H1 (cell line): ENCODE data around the gene FGF12. TPM values are rescaled to one million over a fixed set of nuclear protein-coding genes. Genes with fewer than 3 reads are reported as not detected.

ENCODE experiments used
- CTCF ChIA-PET: fragments of 300-600 bp; sonication (Branson Sonifier 250); formaldehyde crosslinking; loops from one replicate; lab custom pipeline; 2021; ENCODE audit not compliant: partially characterized antibody; lab: Charles Lee
- POLR2A ChIA-PET: fragments of 300-600 bp; sonication (Branson Sonifier 250); formaldehyde crosslinking; loops from one replicate; lab custom pipeline; 2021; ENCODE audit warnings: inconsistent platforms; ENCODE audit not compliant: partially characterized antibody; lab: Charles Lee
- DNase-seq, 2 experiments: peaks; one replicate each; pipeline versions ENCODE4 v3.0.0 to v3.0.0-alpha.2; 2010 to 2022; ENCODE audit warnings: low spot score in 2 of 2, low read depth in 1 of 2, mixed read lengths in 1 of 2
- FAIRE-seq: peaks from 2 replicates; lab custom pipeline; 2011; peaks lifted over from hg19 to GRCh38; lab: Jason Lieb, UNC
- H2AFZ ChIP-seq: 2 replicates; pipeline ENCODE4 v1.8.1; 2012; ENCODE audit warnings: low read length, inconsistent platforms
- H2AK5ac ChIP-seq: 2 replicates; pipeline ENCODE4 v1.6.1; 2013; ENCODE audit warnings: low read depth, low read length
- H2BK120ac ChIP-seq: replicated peaks from 2 replicates; pipeline ENCODE3; 2013; ENCODE audit warnings: low read depth, low read length, inconsistent platforms
- H2BK12ac ChIP-seq: 2 replicates; pipeline ENCODE4 v1.6.1; 2013; ENCODE audit warnings: low read depth, low read length
- H2BK15ac ChIP-seq: 2 replicates; pipeline ENCODE4 v1.6.1; 2013; ENCODE audit warnings: low read length
- H2BK20ac ChIP-seq: 2 replicates; pipeline ENCODE4 v1.6.1; 2013; ENCODE audit warnings: low read length
- H2BK5ac ChIP-seq: 2 replicates; pipeline ENCODE4 v1.6.1; 2013; ENCODE audit warnings: low read depth, low read length
- H3K14ac ChIP-seq: 2 replicates; pipeline ENCODE4 v1.6.1; 2013; ENCODE audit warnings: inconsistent platforms; ENCODE audit not compliant: insufficient read length
- H3K18ac ChIP-seq: 2 replicates; pipeline ENCODE4 v1.6.1; 2013; ENCODE audit warnings: low read length; ENCODE audit errors: extremely low read depth
- H3K23ac ChIP-seq: 2 replicates; pipeline ENCODE4 v1.6.1; 2013; ENCODE audit warnings: inconsistent platforms; ENCODE audit not compliant: insufficient read length
- H3K23me2 ChIP-seq: 2 replicates; pipeline ENCODE4 v1.6.1; 2013; ENCODE audit warnings: low read depth, low read length
- H3K27ac ChIP-seq: 2 replicates; pipeline ENCODE4 v1.6.1; 2011; ENCODE audit warnings: low read depth, low read length, inconsistent platforms
- H3K27me3 ChIP-seq, 4 experiments: replicated peaks in 1 of 4; 1 replicate in 1 of 4; 2 replicates in 3 of 4; pipeline versions ENCODE4 v1.6.1 to v1.8.1; 2011 to 2013; ENCODE audit warnings: low read length in 3 of 4, mild to moderate bottlenecking in 3 of 4, inconsistent platforms in 2 of 4, mixed read lengths in 2 of 4, moderate library complexity in 1 of 4; ENCODE audit not compliant: control insufficient read depth in 3 of 4, insufficient read depth in 3 of 4; ENCODE audit errors: extremely low read depth in 1 of 4
- H3K36me3 ChIP-seq, 4 experiments: 2 replicates each; pipeline versions ENCODE4 v1.6.1 to v1.8.1; 2011 to 2013; ENCODE audit warnings: mild to moderate bottlenecking in 4 of 4, low read length in 3 of 4, moderate library complexity in 2 of 4, control low read depth in 1 of 4, inconsistent platforms in 1 of 4; ENCODE audit not compliant: insufficient read depth in 4 of 4, control insufficient read depth in 2 of 4
- H3K4ac ChIP-seq: replicated peaks from 2 replicates; pipeline ENCODE3; 2013; ENCODE audit warnings: low read length, low read depth, mixed read lengths, inconsistent platforms; ENCODE audit not compliant: insufficient read length
- H3K4me1 ChIP-seq, 4 experiments: replicated peaks in 1 of 4; 1 replicate in 1 of 4; 2 replicates in 3 of 4; pipeline versions ENCODE4 v1.6.1 to v1.8.1; 2011 to 2013; ENCODE audit warnings: low read length in 3 of 4, inconsistent platforms in 2 of 4, mixed read lengths in 1 of 4; ENCODE audit not compliant: insufficient read depth in 4 of 4, control insufficient read depth in 3 of 4
- H3K4me2 ChIP-seq, 2 experiments: 2 replicates each; pipeline versions ENCODE4 v1.6.1 to v1.8.1; 2011 to 2013; ENCODE audit warnings: low read depth in 2 of 2, low read length in 2 of 2, control low read depth in 1 of 2, inconsistent platforms in 1 of 2, mild to moderate bottlenecking in 1 of 2; ENCODE audit not compliant: insufficient read depth in 1 of 2
- H3K4me3 ChIP-seq, 4 experiments: fragments of 200-600, 300-600 bp in 1 of 4; sonication (generic), shearing (Covaris generic), sonication (Bioruptor Twin) in 1 of 4; 2 replicates each; pipeline versions ENCODE4 v1.5.1 to v1.8.1; 2011 to 2016; ENCODE audit warnings: low read length in 4 of 4, low read depth in 3 of 4, control low read depth in 2 of 4, inconsistent platforms in 2 of 4, mild to moderate bottlenecking in 2 of 4, mixed read lengths in 1 of 4, moderate library complexity in 1 of 4; ENCODE audit not compliant: insufficient read depth in 2 of 4; ENCODE audit errors: extremely low read depth in 1 of 4
- H3K56ac ChIP-seq: replicated peaks from 2 replicates; pipeline ENCODE3; 2013; ENCODE audit warnings: low read depth, mild to moderate bottlenecking, mixed read lengths, low read length, inconsistent platforms; ENCODE audit not compliant: insufficient read length
- H3K79me1 ChIP-seq: 2 replicates; pipeline ENCODE4 v1.6.1; 2013; ENCODE audit warnings: low read depth, low read length, control low read depth
- H3K79me2 ChIP-seq, 2 experiments: 2 replicates each; pipeline versions ENCODE4 v1.6.1 to v1.8.1; 2012 to 2013; ENCODE audit warnings: low read length in 2 of 2, mild to moderate bottlenecking in 2 of 2, inconsistent platforms in 1 of 2; ENCODE audit not compliant: insufficient read depth in 2 of 2, control insufficient read depth in 1 of 2
- H3K9ac ChIP-seq, 4 experiments: replicated peaks in 1 of 4; 1 replicate in 1 of 4; 2 replicates in 3 of 4; pipeline versions ENCODE4 v1.6.1 to v1.8.1; 2011 to 2013; ENCODE audit warnings: low read depth in 3 of 4, low read length in 3 of 4, control low read depth in 2 of 4, mild to moderate bottlenecking in 2 of 4, moderate library complexity in 2 of 4, inconsistent platforms in 1 of 4; ENCODE audit errors: extremely low read depth in 1 of 4
- H3K9me3 ChIP-seq, 2 experiments: 2 replicates each; pipeline versions ENCODE4 v1.6.1 to v1.8.1; 2012 to 2013; ENCODE audit warnings: mild to moderate bottlenecking in 2 of 2, moderate library complexity in 2 of 2, control low read depth in 1 of 2, inconsistent platforms in 1 of 2, low read depth in 1 of 2, low read length in 1 of 2, mixed read lengths in 1 of 2; ENCODE audit not compliant: insufficient read depth in 2 of 2
- H4K20me1 ChIP-seq, 2 experiments: replicated peaks in 1 of 2; 2 replicates each; pipeline versions ENCODE3 to v1.8.1; 2011 to 2013; ENCODE audit warnings: inconsistent platforms in 2 of 2, low read length in 2 of 2, mild to moderate bottlenecking in 1 of 2; ENCODE audit not compliant: insufficient read depth in 2 of 2, control insufficient read depth in 1 of 2
- H4K5ac ChIP-seq: 2 replicates; pipeline ENCODE4 v1.6.1; 2013; ENCODE audit warnings: low read length, low read depth, mixed read lengths, inconsistent platforms; ENCODE audit not compliant: insufficient read length
- H4K8ac ChIP-seq: 2 replicates; pipeline ENCODE4 v1.8.0; 2013; ENCODE audit warnings: mild to moderate bottlenecking, moderate library complexity, low read length, inconsistent platforms; ENCODE audit not compliant: insufficient read depth; ENCODE audit errors: extremely low read depth
- H4K91ac ChIP-seq: replicated peaks from 2 replicates; pipeline ENCODE3; 2013; ENCODE audit warnings: low read length, mixed read lengths, inconsistent platforms; ENCODE audit not compliant: insufficient read length
- BRCA1 ChIP-seq: IDR thresholded peaks from 2 replicates; pipeline ENCODE4 v1.6.1; 2012; ENCODE audit warnings: low read depth, low read length, improper control_type of control experiment
- CTBP2 ChIP-seq: IDR thresholded peaks from 2 replicates; pipeline ENCODE4 v1.7.0; 2011; ENCODE audit warnings: borderline replicate concordance, mild to moderate bottlenecking, moderate library complexity, mixed read lengths, low read length; ENCODE audit not compliant: insufficient read depth, insufficient read length
- EGR1 ChIP-seq: IDR thresholded peaks from 2 replicates; pipeline ENCODE4 v1.6.1; 2011; ENCODE audit warnings: low read depth, low read length, borderline replicate concordance
- HDAC2 ChIP-seq, 2 experiments: fragments of 300-600 bp in 1 of 2; sonication (generic) in 1 of 2; IDR thresholded peaks; 2 replicates each; pipeline ENCODE4 v1.6.1; 2011 to 2012; ENCODE audit warnings: low read depth in 2 of 2, low read length in 2 of 2, mild to moderate bottlenecking in 2 of 2, moderate library complexity in 2 of 2, borderline replicate concordance in 1 of 2, inconsistent platforms in 1 of 2
- JUN ChIP-seq: IDR thresholded peaks from 2 replicates; pipeline ENCODE4 v1.6.1; 2011; ENCODE audit warnings: low read depth, mild to moderate bottlenecking, improper control_type of control experiment, low read length
- JUND ChIP-seq: IDR thresholded peaks from 2 replicates; pipeline ENCODE4 v1.6.1; 2011; ENCODE audit warnings: mild to moderate bottlenecking, improper control_type of control experiment, low read length
- KDM5A ChIP-seq: fragments of 200-600 bp; IDR thresholded peaks from 2 replicates; pipeline ENCODE4 v1.7.1; 2012; ENCODE audit warnings: mild to moderate bottlenecking, low read length, inconsistent platforms, mixed read lengths
- RXRA ChIP-seq: IDR thresholded peaks from 2 replicates; pipeline ENCODE4 v1.6.1; 2011; ENCODE audit warnings: low read depth, mild to moderate bottlenecking, low read length, moderate library complexity; ENCODE audit not compliant: insufficient read depth
- SP4 ChIP-seq: IDR thresholded peaks from 2 replicates; pipeline ENCODE4 v1.6.1; 2012; ENCODE audit warnings: low read length, inconsistent platforms
- SUZ12 ChIP-seq: fragments of 200-600 bp; sonication (generic); IDR thresholded peaks from 2 replicates; pipeline ENCODE4 v1.6.1; 2012; ENCODE audit warnings: mild to moderate bottlenecking, inconsistent platforms, low read length, moderate library complexity, mixed read lengths
- TBP ChIP-seq: IDR thresholded peaks from 2 replicates; pipeline ENCODE4 v1.6.1; 2011; ENCODE audit warnings: low read depth, low read length, improper control_type of control experiment
- YY1 ChIP-seq: IDR thresholded peaks from 2 replicates; pipeline ENCODE4 v1.6.1; 2011; ENCODE audit warnings: low read depth, mild to moderate bottlenecking, low read length
- polyA plus RNA-seq, 7 experiments: library from polyadenylated mRNA; depleted of rRNA in 3 of 7; stranded (reverse) in 5 of 7; unstranded in 2 of 7; fragments of >200 nt in 5 of 7; fragments of 200-250 nt in 2 of 7; gene quantifications; 1 replicate in 5 of 7; 2 replicates in 1 of 7; 4 replicates in 1 of 7; pipeline versions ENCODE4 v1.2.1 to v1.2.3, GENCODE V29; 2011 to 2013; ENCODE audit warnings: missing spikeins in 2 of 7, mixed read lengths in 2 of 7
- total RNA-seq: library from RNA; stranded (reverse); fragmentation: NEBNext Ultra II Directional; extraction: Animal tissue kit (Norgen Biotek cat#: 25700); gene quantifications from 2 replicates; pipeline ENCODE4 v1.2.1, GENCODE V29; 2021
- TF ChIP-seq, protein P1 (sequence below), 3 experiments: IDR thresholded peaks; 1 replicate in 2 of 3; 2 replicates in 1 of 3; pipeline versions ENCODE4 v1.5.1 to v1.6.1; 2011; ENCODE audit warnings: low read length in 3 of 3, mild to moderate bottlenecking in 3 of 3, inconsistent platforms in 2 of 3, low read depth in 1 of 3, moderate library complexity in 1 of 3; ENCODE audit not compliant: insufficient read depth in 1 of 3; ENCODE audit errors: control extremely low read depth in 1 of 3

FGF12 gene
- total and polyA plus RNA-seq, 2 of the 8 experiments (the other 6 are each of a cell fraction or from before 2014, with no cell fraction given) = 4.1 to 16.6 TPM

GRCh38 chr3:192194085-192194484 is 533.3 kb downstream of the FGF12 start:
- ChIA-PET CTCF (interaction anchor here (0.5 to 1.3 kb wide), 6 partner anchors 9 to 250 kb away, joined by 3 to 6 read pairs (median 3); no protein-coding TSS in a partner anchor), POLR2A (no interaction called here)
- TF ChIP-seq CTBP2 (no peak), HDAC2 (IDR thresholded peaks at IDR 0.05; ENCODE audit: borderline replicate concordance in 1 of 2, low read depth in 2 of 2, low read length in 2 of 2) (no peak), YY1 (no peak), JUN (no peak), RXRA (no peak), SUZ12 (no peak), TBP (no peak), EGR1 (no peak), KDM5A (no peak), BRCA1 (no peak), SP4 (no peak), JUND (no peak)
- TF ChIP-seq, protein P1, sequence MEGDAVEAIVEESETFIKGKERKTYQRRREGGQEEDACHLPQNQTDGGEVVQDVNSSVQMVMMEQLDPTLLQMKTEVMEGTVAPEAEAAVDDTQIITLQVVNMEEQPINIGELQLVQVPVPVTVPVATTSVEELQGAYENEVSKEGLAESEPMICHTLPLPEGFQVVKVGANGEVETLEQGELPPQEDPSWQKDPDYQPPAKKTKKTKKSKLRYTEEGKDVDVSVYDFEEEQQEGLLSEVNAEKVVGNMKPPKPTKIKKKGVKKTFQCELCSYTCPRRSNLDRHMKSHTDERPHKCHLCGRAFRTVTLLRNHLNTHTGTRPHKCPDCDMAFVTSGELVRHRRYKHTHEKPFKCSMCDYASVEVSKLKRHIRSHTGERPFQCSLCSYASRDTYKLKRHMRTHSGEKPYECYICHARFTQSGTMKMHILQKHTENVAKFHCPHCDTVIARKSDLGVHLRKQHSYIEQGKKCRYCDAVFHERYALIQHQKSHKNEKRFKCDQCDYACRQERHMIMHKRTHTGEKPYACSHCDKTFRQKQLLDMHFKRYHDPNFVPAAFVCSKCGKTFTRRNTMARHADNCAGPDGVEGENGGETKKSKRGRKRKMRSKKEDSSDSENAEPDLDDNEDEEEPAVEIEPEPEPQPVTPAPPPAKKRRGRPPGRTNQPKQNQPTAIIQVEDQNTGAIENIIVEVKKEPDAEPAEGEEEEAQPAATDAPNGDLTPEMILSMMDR (IDR thresholded peaks at IDR 0.05; ENCODE audit: control extremely low read depth in 1 of 3, insufficient read depth in 1 of 3, low read depth in 1 of 3, low read length in 3 of 3) = no peak

More at GRCh38 chr3:192194085-192194484, 533.3 kb downstream of the FGF12 start:
- no peak overlapping the region for H3K23ac ChIP-seq
- H2BK20ac ChIP-seq = no peak overlapping the region
- no peak overlapping the region for H3K9ac ChIP-seq
- no peaks in the 10 kb centered on the region for H3K79me2 ChIP-seq
- no peak for DNase-seq
- H2AFZ ChIP-seq = no peak overlapping the region
- H2BK5ac ChIP-seq = no peak overlapping the region
- no peak overlapping the region for H3K4ac ChIP-seq
- no peak overlapping the region for H3K56ac ChIP-seq
- no peaks in the 10 kb centered on the region for H4K20me1 ChIP-seq
- H3K27ac ChIP-seq = no peak overlapping the region
- no peak overlapping the region for H2AK5ac ChIP-seq
- no peak overlapping the region for H3K14ac ChIP-seq
- H4K91ac ChIP-seq = no peak overlapping the region
- H3K4me2 ChIP-seq = no peak overlapping the region
- no peak overlapping the region for H2BK12ac ChIP-seq
- no peak overlapping the region for H3K4me3 ChIP-seq
- H3K27me3 ChIP-seq = peaks cover 0 to 1% (median 0%) of the 10 kb centered on the region in 4 experiments; a peak in 1 of 7 replicates
- no peaks in the 10 kb centered on the region for H3K4me1 ChIP-seq
- no peaks in the 10 kb centered on the region for H3K9me3 ChIP-seq
- no peaks in the 10 kb centered on the region for H3K79me1 ChIP-seq
- FAIRE-seq = no peak
- no peak overlapping the region for H2BK15ac ChIP-seq
- H3K18ac ChIP-seq = no peak overlapping the region
- H2BK120ac ChIP-seq = no peak overlapping the region
- no peak overlapping the region for H4K5ac ChIP-seq
- H4K8ac ChIP-seq = no peak overlapping the region
- H3K23me2 ChIP-seq = no peaks in the 10 kb centered on the region
- no peaks in the 10 kb centered on the region for H3K36me3 ChIP-seq
